22Rv1 (cell line): ENCODE results near the gene SLC22A6.

Experiments used
- CTCF ChIP-seq: fragments of 450-650 bp; IDR thresholded peaks from 2 replicates; pipeline ENCODE4 v1.5.1; 2017; ENCODE audit warnings: mild to moderate bottlenecking
- ZFX ChIP-seq: fragments of 450-650 bp; IDR thresholded peaks from 2 replicates; pipeline ENCODE4 v1.6.1; 2017; ENCODE audit warnings: antibody characterized with exemption, borderline replicate concordance

GRCh38 chr11:63032457-63032856 lies 47.7 kb upstream of the SLC22A6 start:
- TF ChIP-seq CTCF (no peak), ZFX (no peak)
